Esophagus squamous epithelium (tissue), 5 donors: ENCODE data around the gene KSR2. TPM values are rescaled to one million over a fixed set of nuclear protein-coding genes. Genes with fewer than 3 reads are reported as not detected.

Source experiments
- DNase-seq: peaks from one replicate; lab custom pipeline; 2025; lab: John Stamatoyannopoulos, UW
- H3K27ac ChIP-seq, 4 donors: fragments of 200-600 bp; sonication (generic); one replicate each; pipeline ENCODE4 v1.5.1; 2016 to 2019; ENCODE audit warnings: mild to moderate bottlenecking in 1 of 4
- H3K27me3 ChIP-seq, 4 donors: fragments of 200-600 bp; sonication (generic); 1 replicate in 3 of 4; 2 replicates in 1 of 4; pipeline versions ENCODE4 v1.5.1 to v1.6.0; 2017 to 2021; ENCODE audit warnings: antibody characterized with exemption in 1 of 4
- H3K36me3 ChIP-seq, 3 donors: fragments of 200-600 bp; sonication (generic); one replicate each; pipeline ENCODE4 v1.5.1; 2016 to 2019
- H3K4me1 ChIP-seq, 3 donors: fragments of 200-600 bp; sonication (generic); one replicate each; pipeline ENCODE4 v1.5.1; 2017 to 2019
- H3K4me3 ChIP-seq, 4 donors: fragments of 200-600 bp; sonication (generic); 1 replicate in 3 of 4; 2 replicates in 1 of 4; pipeline ENCODE4 v1.5.1; 2016 to 2019; ENCODE audit warnings: mild to moderate bottlenecking in 2 of 4, moderate library complexity in 1 of 4
- H3K9me3 ChIP-seq, 3 donors: fragments of 200-600 bp; sonication (generic); one replicate each; pipeline ENCODE4 v1.5.1; 2016 to 2019
- POLR2A ChIP-seq, 4 donors: fragments of 450-650 bp; IDR thresholded peaks; one replicate each; pipeline ENCODE4 v1.6.1; 2017; ENCODE audit warnings: antibody characterized with exemption in 4 of 4, mild to moderate bottlenecking in 4 of 4, moderate library complexity in 3 of 4
- WGBS, 2 donors: methylation state at CpG; one replicate each; pipeline ENCODE4 v1.1.5; 2018; 5-methylcytosine and 5-hydroxymethylcytosine counted together
- intact Hi-C: fragments of 100-400 bp; cut with DNase I; formaldehyde crosslinking; loops from one replicate; pipeline ENCODE4 v1.15.0; 2022
- total RNA-seq, 4 donors: library from RNA; depleted of rRNA; stranded (reverse); fragments of >200 nt; gene quantifications; one replicate each; pipeline ENCODE4 v1.1.0, GENCODE V29; 2016
- TF ChIP-seq, protein P1 (sequence below), 6 experiments: fragments of 450-650 bp in 4 of 6; fragments of 200-600 bp in 2 of 6; sonication (generic) in 2 of 6; IDR thresholded peaks; one replicate each; pipeline ENCODE4 v1.5.1; 2016 to 2019; ENCODE audit warnings: antibody characterized with exemption in 6 of 6, mild to moderate bottlenecking in 4 of 6, moderate library complexity in 4 of 6
- donor health status: DM: yes; HTN: yes; CAD: no.

KSR2 gene
- total RNA-seq, 4 donors from 2014 or later: under 0.01 to 0.13 (median 0.03) TPM

GRCh38 chr12:117461732-117462131 is 507.1 kb downstream of the KSR2 start:
- intact Hi-C loops: no loop called here
- DNase-seq: no peak
- no peaks in the 10 kb centered on the region for H3K9me3 ChIP-seq
- H3K27ac ChIP-seq: no peak overlapping the region
- H3K27me3 ChIP-seq: peaks cover 0 to 5% (median 0%) of the 10 kb centered on the region in 4 donors
- no peak for TF ChIP-seq POLR2A (IDR thresholded peaks at IDR 0.05)
- TF ChIP-seq, protein P1, sequence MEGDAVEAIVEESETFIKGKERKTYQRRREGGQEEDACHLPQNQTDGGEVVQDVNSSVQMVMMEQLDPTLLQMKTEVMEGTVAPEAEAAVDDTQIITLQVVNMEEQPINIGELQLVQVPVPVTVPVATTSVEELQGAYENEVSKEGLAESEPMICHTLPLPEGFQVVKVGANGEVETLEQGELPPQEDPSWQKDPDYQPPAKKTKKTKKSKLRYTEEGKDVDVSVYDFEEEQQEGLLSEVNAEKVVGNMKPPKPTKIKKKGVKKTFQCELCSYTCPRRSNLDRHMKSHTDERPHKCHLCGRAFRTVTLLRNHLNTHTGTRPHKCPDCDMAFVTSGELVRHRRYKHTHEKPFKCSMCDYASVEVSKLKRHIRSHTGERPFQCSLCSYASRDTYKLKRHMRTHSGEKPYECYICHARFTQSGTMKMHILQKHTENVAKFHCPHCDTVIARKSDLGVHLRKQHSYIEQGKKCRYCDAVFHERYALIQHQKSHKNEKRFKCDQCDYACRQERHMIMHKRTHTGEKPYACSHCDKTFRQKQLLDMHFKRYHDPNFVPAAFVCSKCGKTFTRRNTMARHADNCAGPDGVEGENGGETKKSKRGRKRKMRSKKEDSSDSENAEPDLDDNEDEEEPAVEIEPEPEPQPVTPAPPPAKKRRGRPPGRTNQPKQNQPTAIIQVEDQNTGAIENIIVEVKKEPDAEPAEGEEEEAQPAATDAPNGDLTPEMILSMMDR (IDR thresholded peaks at IDR 0.05): no peak
- no peaks in the 10 kb centered on the region for H3K4me1 ChIP-seq
- WGBS, 2 donors: 89 to 100% methylated on average over 3 of the region's 3 CpGs
- H3K36me3 ChIP-seq: no peaks in the 10 kb centered on the region
- H3K4me3 ChIP-seq: no peak overlapping the region

DNA sequence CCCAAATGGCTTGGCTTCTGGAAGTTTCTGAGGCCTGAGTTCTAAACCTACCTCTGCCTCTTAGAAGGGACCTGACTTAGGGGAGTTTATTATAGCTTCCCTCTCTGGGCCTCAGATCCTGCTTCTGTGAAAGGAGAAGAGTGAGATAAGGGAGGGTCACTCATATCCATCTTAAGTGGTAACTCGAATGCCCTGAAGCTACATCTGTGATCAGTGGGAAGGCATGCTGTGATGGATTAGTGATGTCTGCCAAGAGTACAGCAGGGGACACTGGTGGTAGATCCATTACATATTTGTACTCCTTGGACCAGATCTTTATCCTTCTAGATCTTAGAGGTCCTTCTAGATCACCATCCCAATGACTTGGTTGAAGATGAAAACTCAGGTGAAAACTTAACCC is 509.6 kb downstream of the KSR2 start:
- no peaks in the 10 kb centered on the region for H3K9me3 ChIP-seq
- TF ChIP-seq, protein P1 (IDR thresholded peaks at IDR 0.05): no peak
- no peak for TF ChIP-seq POLR2A (IDR thresholded peaks at IDR 0.05)
- no peaks in the 10 kb centered on the region for H3K4me1 ChIP-seq
- H3K27me3 ChIP-seq: no peaks in the 10 kb centered on the region
- no peaks in the 10 kb centered on the region for H3K36me3 ChIP-seq
- WGBS, 2 donors: 61 to 67% methylated on average over 1 of the region's 1 CpG
- no peak for DNase-seq
- intact Hi-C loops: no loop called here
- no peak overlapping the region for H3K4me3 ChIP-seq
- no peak overlapping the region for H3K27ac ChIP-seq

GRCh38 chr12:117457189-117457588 is 511.6 kb downstream of the KSR2 start:
- TF ChIP-seq, protein P1 (IDR thresholded peaks at IDR 0.05): no peak
- TF ChIP-seq POLR2A (IDR thresholded peaks at IDR 0.05): no peak
- H3K4me1 ChIP-seq: no peaks in the 10 kb centered on the region
- no peaks in the 10 kb centered on the region for H3K36me3 ChIP-seq
- H3K27ac ChIP-seq: no peak overlapping the region
- no peak overlapping the region for H3K4me3 ChIP-seq
- 71 to 74% methylated on average over 1 to 3 of the region's 3 CpGs for WGBS, 2 donors
- no peaks in the 10 kb centered on the region for H3K9me3 ChIP-seq
- DNase-seq: no peak
- intact Hi-C loops: no loop called here
- H3K27me3 ChIP-seq: no peaks in the 10 kb centered on the region

GRCh38 chr12:117456076-117456475 is 512.7 kb downstream of the KSR2 start:
- Histone ChIP-seq H3K27me3 (no peaks in the 10 kb centered on the region), H3K4me3 (no peak overlapping the region), H3K27ac (no peak overlapping the region), H3K9me3 (no peaks in the 10 kb centered on the region), H3K36me3 (no peaks in the 10 kb centered on the region), H3K4me1 (no peaks in the 10 kb centered on the region)
- DNase-seq: no peak
- TF ChIP-seq, protein P1 (IDR thresholded peaks at IDR 0.05): no peak
- TF ChIP-seq POLR2A (IDR thresholded peaks at IDR 0.05): no peak
- 68 to 81% methylated on average over 3 to 5 of the region's 5 CpGs for whole genome bisulfite sequencing, 2 donors
- intact Hi-C loops: no loop called here

DNA sequence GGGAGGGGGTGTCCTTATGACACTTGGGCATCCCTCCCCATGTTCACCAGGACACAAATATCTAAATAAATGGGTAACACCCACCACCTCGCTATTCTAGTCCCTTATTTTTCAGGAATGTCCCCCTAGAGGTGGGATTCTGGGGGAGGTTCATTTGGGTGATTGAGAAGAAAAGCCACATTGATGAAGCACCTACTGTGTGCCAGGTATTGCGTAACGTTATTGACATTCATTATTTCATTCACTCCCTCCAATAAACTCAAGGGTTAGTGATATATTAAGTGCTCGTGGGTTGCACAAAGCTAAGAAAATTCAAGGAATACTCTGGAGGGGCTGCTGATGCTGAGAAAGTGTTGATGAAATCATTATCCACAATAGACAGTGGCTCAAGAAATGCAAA is 514.8 kb downstream of the KSR2 start:
- Histone ChIP-seq H3K27ac (no peak overlapping the region), H3K9me3 (no peaks in the 10 kb centered on the region), H3K36me3 (no peaks in the 10 kb centered on the region), H3K27me3 (no peaks in the 10 kb centered on the region), H3K4me3 (no peak overlapping the region), H3K4me1 (no peaks in the 10 kb centered on the region)
- intact Hi-C loops: no loop called here
- TF ChIP-seq, protein P1 (IDR thresholded peaks at IDR 0.05): no peak
- TF ChIP-seq POLR2A (IDR thresholded peaks at IDR 0.05): no peak
- DNase-seq: no peak
- WGBS, 2 donors: 80 to 86% methylated on average over 4 of the region's 4 CpGs
